Gastrocnemius medialis (tissue), 4 donors: ENCODE results near the gene TSPAN14. TPM values are rescaled to one million over a fixed set of nuclear protein-coding genes. Genes with fewer than 3 reads are reported as not detected.

Source experiments
- ATAC-seq, 2 donors: fragments of 150-250 bp; one replicate each; pipeline ENCODE4 v1.9.1; 2016
- DNase-seq, 2 donors: peaks; one replicate each; pipeline ENCODE4 v3.0.0-alpha.2; 2019
- H3K27ac ChIP-seq, 4 donors: fragments of 200-600 bp; sonication (generic); 1 replicate in 1 of 4; 2 replicates in 3 of 4; pipeline ENCODE4 v1.5.1; 2016 to 2018; ENCODE audit warnings: mild to moderate bottlenecking in 2 of 4, moderate library complexity in 1 of 4
- H3K27me3 ChIP-seq, 3 donors: fragments of 200-600 bp; sonication (generic) in 2 of 3; 1 replicate in 1 of 3; 2 replicates in 2 of 3; pipeline versions ENCODE4 v1.5.1 to v1.6.0; 2016 to 2019; ENCODE audit warnings: mild to moderate bottlenecking in 1 of 3, moderate library complexity in 1 of 3
- H3K36me3 ChIP-seq, 2 donors: fragments of 200-600 bp; sonication (generic) in 1 of 2; one replicate each; pipeline ENCODE4 v1.5.1; 2017 to 2018
- H3K4me1 ChIP-seq, 2 donors: fragments of 200-600 bp; sonication (generic) in 1 of 2; one replicate each; pipeline ENCODE4 v1.5.1; 2016 to 2017; ENCODE audit warnings: mild to moderate bottlenecking in 2 of 2
- H3K4me3 ChIP-seq, 4 donors: fragments of 200-600 bp; sonication (generic) in 3 of 4; 1 replicate in 1 of 4; 2 replicates in 3 of 4; pipeline ENCODE4 v1.5.1; 2016 to 2019; ENCODE audit warnings: mild to moderate bottlenecking in 2 of 4
- H3K9me3 ChIP-seq, 3 donors: fragments of 200-600 bp; sonication (generic) in 2 of 3; 1 replicate in 1 of 3; 2 replicates in 2 of 3; pipeline ENCODE4 v1.5.1; 2016 to 2019
- CTCF ChIP-seq, 5 experiments: fragments of 450-650 bp in 3 of 5; fragments of 200-600 bp in 2 of 5; sonication (generic) in 2 of 5; IDR thresholded peaks in 4 of 5; conservative IDR thresholded peaks in 1 of 5; 1 replicate in 4 of 5; 2 replicates in 1 of 5; pipeline ENCODE4 v1.5.1; 2016 to 2019; ENCODE audit warnings: antibody characterized with exemption in 5 of 5, mild to moderate bottlenecking in 3 of 5, moderate library complexity in 3 of 5
- POLR2A ChIP-seq, 2 donors: fragments of 450-650 bp; IDR thresholded peaks; one replicate each; pipeline ENCODE4 v1.6.1; 2017; ENCODE audit warnings: antibody characterized with exemption in 2 of 2, mild to moderate bottlenecking in 2 of 2, moderate library complexity in 2 of 2
- in situ Hi-C, 4 donors: fragments of 200-750 bp; cut with MboI; loops; one replicate each; pipeline versions ENCODE4 v1.15.0 to v1.8.0; 2017; ENCODE audit warnings: low sequenced_read_pairs in 4 of 4
- intact Hi-C: fragments of 100-400 bp; cut with DNase I; formaldehyde crosslinking; loops from one replicate; pipeline ENCODE4 v1.15.1; 2023; ENCODE audit warnings: low total_unique reads
- total RNA-seq, 4 donors: library from RNA; depleted of rRNA; stranded (reverse); fragments of >200 nt; gene quantifications; one replicate each; pipeline versions ENCODE4 v1.1.0 to v1.2.3, GENCODE V29; 2016

TSPAN14 gene
- total RNA-seq, 4 donors from 2014 or later: 22.6 to 29.3 (median 26.9) TPM

- Histone ChIP-seq H3K27ac (no peak overlapping the region), H3K27me3 (no peaks in the 10 kb centered on the region), H3K9me3 (no peaks in the 10 kb centered on the region), H3K4me1 (no peaks in the 10 kb centered on the region), H3K36me3 (no peaks in the 10 kb centered on the region), H3K4me3 (no peak overlapping the region)
- in situ Hi-C loops: no loop called here
- DNase-seq (no peak), ATAC-seq (no peak)
- intact Hi-C loops: no loop called here
- no peak for TF ChIP-seq POLR2A (IDR thresholded peaks at IDR 0.05)
- TF ChIP-seq CTCF (IDR thresholded peaks at IDR 0.05 in 4 of 5, conservative IDR thresholded peaks at IDR 0.05 in 1 of 5): no peak
Measured at GRCh38 chr10:80580638-80581468, 126.7 kb downstream of the TSPAN14 start.

DNA sequence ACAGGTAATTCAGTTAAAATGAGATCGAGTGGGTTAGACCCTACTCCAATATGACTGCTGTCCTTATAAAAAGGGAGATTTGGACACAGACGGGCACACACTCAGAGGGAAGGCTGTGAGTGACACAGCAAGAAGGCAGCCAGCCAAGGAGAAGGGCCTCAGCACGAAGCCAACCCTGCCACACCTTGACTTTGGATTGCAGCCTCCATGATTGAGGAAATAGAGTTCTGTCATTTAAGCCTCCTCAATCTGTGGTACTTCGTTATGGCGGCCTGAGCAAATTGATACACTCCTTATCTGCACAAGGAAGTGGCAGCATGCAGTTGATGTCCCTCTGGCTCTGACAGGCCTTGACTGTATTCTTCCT lies 127.3 kb downstream of the TSPAN14 start:
- TF ChIP-seq POLR2A (IDR thresholded peaks at IDR 0.05): no peak
- no peak for TF ChIP-seq CTCF (IDR thresholded peaks at IDR 0.05 in 4 of 5, conservative IDR thresholded peaks at IDR 0.05 in 1 of 5)
- no peaks in the 10 kb centered on the region for H3K4me1 ChIP-seq
- DNase-seq: no peak
- no peak overlapping the region for H3K4me3 ChIP-seq
- no peaks in the 10 kb centered on the region for H3K36me3 ChIP-seq
- intact Hi-C loops: no loop called here
- H3K27me3 ChIP-seq: no peaks in the 10 kb centered on the region
- no peaks in the 10 kb centered on the region for H3K9me3 ChIP-seq
- no peak overlapping the region for H3K27ac ChIP-seq
- in situ Hi-C loops: no loop called here
- no peak for ATAC-seq

DNA sequence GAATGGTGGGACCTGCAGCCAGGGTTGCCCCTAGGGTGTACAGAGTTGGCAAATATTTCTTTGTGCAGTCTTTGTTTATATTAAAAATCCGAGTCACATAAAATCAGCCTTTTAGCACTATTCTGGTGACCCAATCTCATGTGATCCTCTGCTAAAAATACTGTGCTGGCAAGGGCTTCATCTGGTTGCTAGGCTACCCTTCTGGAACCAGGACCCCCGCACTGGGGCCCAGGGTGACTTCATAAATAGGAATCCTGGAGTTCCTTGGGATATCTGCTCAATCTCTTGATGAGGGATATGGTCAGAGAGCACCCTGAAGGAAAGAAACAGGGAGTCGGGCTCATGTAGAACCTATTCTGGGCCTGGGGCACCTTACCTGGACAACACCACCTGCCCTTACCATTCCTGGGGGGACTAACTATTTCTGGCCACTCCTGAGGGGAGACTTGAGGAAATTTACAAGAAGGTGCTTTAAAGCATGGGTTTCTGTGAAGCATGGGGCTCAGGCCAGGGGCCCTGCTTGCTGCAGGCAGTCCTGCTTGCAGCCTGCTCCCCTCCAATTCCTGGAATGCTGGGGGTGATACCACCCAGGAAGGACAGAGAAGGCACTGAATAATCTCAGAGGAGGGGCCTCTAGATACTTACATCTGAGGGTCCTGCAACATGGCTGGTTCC lies 128.3 kb downstream of the TSPAN14 start:
- no peak for ATAC-seq
- Histone ChIP-seq H3K9me3 (no peaks in the 10 kb centered on the region), H3K4me1 (no peaks in the 10 kb centered on the region), H3K27me3 (no peaks in the 10 kb centered on the region), H3K36me3 (no peaks in the 10 kb centered on the region), H3K27ac (no peak overlapping the region), H3K4me3 (no peak overlapping the region)
- TF ChIP-seq CTCF (IDR thresholded peaks at IDR 0.05 in 4 of 5, conservative IDR thresholded peaks at IDR 0.05 in 1 of 5) (no peak), POLR2A (IDR thresholded peaks at IDR 0.05) (no peak)
- in situ Hi-C loops: no loop called here
- no peak for DNase-seq
- intact Hi-C loops: no loop called here

Other genes starting within 250 kb of the TSPAN14 start
- 100 to 1,000 TPM; 142 to 202 (median 173) TPM for gene ANXA11, start 248.8 kb upstream of the TSPAN14 start, total RNA-seq
- 1 to 10 TPM in 2 of 4 donors, not detected in 2; 1.3 to 1.8 TPM for gene MAT1A, start 164.7 kb upstream of the TSPAN14 start, total RNA-seq
- gene DYDC1, start 97.6 kb upstream of the TSPAN14 start, total RNA-seq: not detected
- gene DYDC2, start 97.5 kb upstream of the TSPAN14 start, total RNA-seq: not detected
- gene PRXL2A, start 45.8 kb upstream of the TSPAN14 start, total RNA-seq: 10 to 100 TPM; 19.0 to 29.2 (median 22.5) TPM
- gene SH2D4B, start 83.6 kb downstream of the TSPAN14 start, total RNA-seq: not detected